H9 (cell line): ENCODE results near the gene PROKR2. TPM values are rescaled to one million over a fixed set of nuclear protein-coding genes. Genes with fewer than 3 reads are reported as not detected.

ENCODE experiments used
- DNase-seq: peaks from one replicate; pipeline ENCODE4 v3.0.0-alpha.2; 2017
- H2AFZ ChIP-seq: one replicate; pipeline ENCODE4 v1.6.1; 2013; ENCODE audit warnings: mild to moderate bottlenecking, low read length, control low read depth, moderate library complexity
- H2AK5ac ChIP-seq: 2 replicates; pipeline ENCODE4 v1.6.1; 2013; ENCODE audit warnings: low read length, control low read depth, mixed read lengths; ENCODE audit not compliant: insufficient read length
- H2BK120ac ChIP-seq: one replicate; pipeline ENCODE4 v1.6.1; 2013; ENCODE audit warnings: low read depth, mild to moderate bottlenecking, low read length, control low read depth, inconsistent platforms; ENCODE audit not compliant: poor library complexity, severe bottlenecking
- H2BK12ac ChIP-seq: 2 replicates; pipeline ENCODE4 v1.6.1; 2013; ENCODE audit warnings: low read length, control low read depth, mixed read lengths, low read depth; ENCODE audit not compliant: insufficient read length
- H2BK15ac ChIP-seq: 2 replicates; pipeline ENCODE4 v1.6.1; 2013; ENCODE audit warnings: low read depth, low read length, control low read depth
- H2BK20ac ChIP-seq: one replicate; pipeline ENCODE4 v1.6.1; 2013; ENCODE audit warnings: low read depth, mild to moderate bottlenecking, low read length, control low read depth, inconsistent platforms; ENCODE audit not compliant: poor library complexity, severe bottlenecking
- H2BK5ac ChIP-seq: 2 replicates; pipeline ENCODE4 v1.6.1; 2013; ENCODE audit warnings: low read length, control low read depth, mixed read lengths; ENCODE audit not compliant: insufficient read length
- H3K14ac ChIP-seq: 2 replicates; pipeline ENCODE4 v1.6.1; 2013; ENCODE audit warnings: low read length, control low read depth; ENCODE audit not compliant: insufficient read depth
- H3K18ac ChIP-seq: 2 replicates; pipeline ENCODE4 v1.6.1; 2013; ENCODE audit warnings: low read depth, mild to moderate bottlenecking, mixed read lengths, low read length, control low read depth; ENCODE audit not compliant: insufficient read length
- H3K23ac ChIP-seq: 2 replicates; pipeline ENCODE4 v1.6.1; 2013; ENCODE audit warnings: low read length, control low read depth, mixed read lengths, low read depth; ENCODE audit not compliant: insufficient read length
- H3K23me2 ChIP-seq: 2 replicates; pipeline ENCODE4 v1.6.1; 2013; ENCODE audit warnings: low read depth, mild to moderate bottlenecking, mixed read lengths, low read length, control low read depth; ENCODE audit not compliant: insufficient read length, poor library complexity, severe bottlenecking
- H3K27ac ChIP-seq: 2 replicates; pipeline ENCODE4 v1.5.1; 2013; ENCODE audit warnings: low read length, control low read depth, mixed read lengths, low read depth; ENCODE audit not compliant: insufficient read length
- H3K27me3 ChIP-seq: 2 replicates; pipeline ENCODE4 v1.6.1; 2013; ENCODE audit warnings: low read length, control low read depth, inconsistent platforms; ENCODE audit not compliant: insufficient read depth
- H3K4ac ChIP-seq: 2 replicates; pipeline ENCODE4 v1.6.1; 2013; ENCODE audit warnings: low read depth, mild to moderate bottlenecking, control low read depth, inconsistent platforms, low read length, moderate library complexity
- H3K4me1 ChIP-seq: 2 replicates; pipeline ENCODE4 v1.6.1; 2013; ENCODE audit warnings: low read length, control low read depth, inconsistent platforms; ENCODE audit not compliant: insufficient read depth
- H3K4me2 ChIP-seq: 2 replicates; pipeline ENCODE4 v1.6.1; 2013; ENCODE audit warnings: low read length, control low read depth, mixed read lengths; ENCODE audit not compliant: insufficient read length, insufficient read depth
- H3K56ac ChIP-seq: 2 replicates; pipeline ENCODE4 v1.6.1; 2013; ENCODE audit warnings: low read depth, mild to moderate bottlenecking, mixed read lengths, low read length, control low read depth; ENCODE audit not compliant: insufficient read length
- H3K79me1 ChIP-seq: 2 replicates; pipeline ENCODE4 v1.6.1; 2013; ENCODE audit warnings: low read depth, mild to moderate bottlenecking, moderate library complexity, low read length, control low read depth, inconsistent platforms; ENCODE audit not compliant: insufficient read depth, poor library complexity, severe bottlenecking
- H3K79me2 ChIP-seq: 2 replicates; pipeline ENCODE4 v1.6.1; 2013; ENCODE audit warnings: low read length, control low read depth, inconsistent platforms; ENCODE audit not compliant: insufficient read depth
- H3K9ac ChIP-seq: 2 replicates; pipeline ENCODE4 v1.6.1; 2013; ENCODE audit warnings: low read length, control low read depth, mixed read lengths; ENCODE audit not compliant: insufficient read length; ENCODE audit errors: extremely low read depth
- H3K9me3 ChIP-seq: one replicate; pipeline ENCODE4 v1.6.1; 2013; ENCODE audit warnings: low read depth, low read length, inconsistent platforms; ENCODE audit not compliant: control insufficient read depth
- H3T11ph ChIP-seq: one replicate; pipeline ENCODE4 v1.6.1; 2013; ENCODE audit warnings: mild to moderate bottlenecking, low read length, control low read depth, inconsistent platforms
- H4K20me1 ChIP-seq: one replicate; pipeline ENCODE4 v1.6.1; 2013; ENCODE audit not compliant: control insufficient read depth, insufficient read length, insufficient read depth
- H4K5ac ChIP-seq: 2 replicates; pipeline ENCODE4 v1.6.1; 2013; ENCODE audit warnings: low read depth, mild to moderate bottlenecking, mixed read lengths, low read length, control low read depth; ENCODE audit not compliant: insufficient read length
- H4K8ac ChIP-seq: replicated peaks from 2 replicates; pipeline ENCODE4 v1.6.1; 2013; ENCODE audit warnings: low read length, control low read depth, mixed read lengths, low read depth; ENCODE audit not compliant: insufficient read length
- H4K91ac ChIP-seq: 2 replicates; pipeline ENCODE4 v1.6.1; 2013; ENCODE audit warnings: low read depth, mild to moderate bottlenecking, moderate library complexity, mixed read lengths, low read length, control low read depth; ENCODE audit not compliant: insufficient read length
- H3K27ac Mint-ChIP-seq, 3 experiments: 2 replicates in 2 of 3; 3 replicates in 1 of 3; pipeline ENCODE4 v1.8.0; 2020 to 2021; ENCODE audit warnings: mixed read lengths in 3 of 3, mild to moderate bottlenecking in 1 of 3, moderate library complexity in 1 of 3
- H3K27me3 Mint-ChIP-seq: 2 replicates; pipeline ENCODE4 v1.8.0; 2021; ENCODE audit warnings: low read depth, mild to moderate bottlenecking, moderate library complexity, mixed read lengths
- H3K36me3 Mint-ChIP-seq, 3 experiments: 2 replicates in 2 of 3; 3 replicates in 1 of 3; pipeline ENCODE4 v1.8.0; 2020 to 2021; ENCODE audit warnings: low read depth in 3 of 3, mixed read lengths in 3 of 3; ENCODE audit not compliant: insufficient read depth in 1 of 3
- H3K4me1 Mint-ChIP-seq, 2 experiments: 2 replicates each; pipeline ENCODE4 v1.8.0; 2020; ENCODE audit warnings: mixed read lengths in 2 of 2
- H3K4me3 Mint-ChIP-seq, 2 experiments: 2 replicates in 1 of 2; 3 replicates in 1 of 2; pipeline ENCODE4 v1.8.0; 2020 to 2021; ENCODE audit warnings: mild to moderate bottlenecking in 2 of 2, mixed read lengths in 2 of 2, moderate library complexity in 1 of 2
- H3K9me3 Mint-ChIP-seq, 2 experiments: 2 replicates in 1 of 2; 3 replicates in 1 of 2; pipeline ENCODE4 v1.8.0; 2020; ENCODE audit warnings: mild to moderate bottlenecking in 2 of 2, mixed read lengths in 2 of 2, moderate library complexity in 1 of 2
- CTCF ChIP-seq: fragments of 200-600 bp; sonication (generic); conservative IDR thresholded peaks from 3 replicates; pipeline ENCODE4 v1.8.0; 2021; ENCODE audit warnings: antibody characterized with exemption, mild to moderate bottlenecking
- WGBS: extraction: QIAGEN DNeasy Blood & Tissue Kit; methylation state at CpG from one replicate; pipeline ENCODE4 v1.1.7; 2013; ENCODE audit warnings: missing lambda C conversion rate, low lambda C conversion rate, mixed read lengths; ENCODE audit not compliant: insufficient read length; ENCODE audit errors: extremely low coverage; 5-methylcytosine and 5-hydroxymethylcytosine counted together
- total RNA-seq: library from RNA; stranded (reverse); gene quantifications from 2 replicates; pipeline ENCODE4 v1.2.1, GENCODE V29; 2021

PROKR2 gene
- total RNA-seq, 1 experiment from 2014 or later, result 0.46 TPM

- Histone ChIP-seq H2BK15ac (no peak overlapping the region), H3T11ph (no peak overlapping the region), H3K23me2 (no peaks in the 10 kb centered on the region), H2AK5ac (no peak overlapping the region), H3K14ac (no peak overlapping the region), H2BK12ac (no peak overlapping the region), H3K9me3 (no peaks in the 10 kb centered on the region), H3K18ac (no peak overlapping the region), H3K27ac (no peak overlapping the region), H3K79me1 (no peaks in the 10 kb centered on the region), H4K8ac (no peak overlapping the region), H2BK120ac (no peak overlapping the region), H3K23ac (no peak overlapping the region), H4K20me1 (no peaks in the 10 kb centered on the region), H3K56ac (no peak overlapping the region), H4K91ac (no peak overlapping the region), H3K4ac (no peak overlapping the region), H3K79me2 (no peaks in the 10 kb centered on the region), H3K9ac (no peak overlapping the region), H3K4me1 (peaks cover 9% of the 10 kb centered on the region; the same call in 1 of the 2 replicates), H2BK5ac (no peak overlapping the region), H2AFZ (no peak overlapping the region), H4K5ac (no peak overlapping the region), H3K4me2 (no peak overlapping the region), H3K27me3 (peaks cover 3% of the 10 kb centered on the region; the same call in 1 of the 2 replicates), H2BK20ac (no peak overlapping the region)
- peaks cover 5% of the 10 kb centered on the region; the same call in 1 of the 2 replicates for H3K27me3 Mint-ChIP-seq
- no peaks in the 10 kb centered on the region for H3K36me3 Mint-ChIP-seq
- TF ChIP-seq CTCF, result no peak
- peak overlapping the region in 2 of 3 experiments; percentile 80 to 95; a peak in 5 of 7 replicates for H3K27ac Mint-ChIP-seq
- no CpG with 5 or more reads among the region's 5 CpGs for WGBS
- H3K4me1 Mint-ChIP-seq, result peaks cover 34 to 38% of the 10 kb centered on the region in 2 experiments
- DNase-seq, result peak; percentile 64
- no peaks in the 10 kb centered on the region for H3K9me3 Mint-ChIP-seq
- H3K4me3 Mint-ChIP-seq, result no peak overlapping the region
Measured at GRCh38 chr20:5270603-5271002, 46.2 kb downstream of the PROKR2 start.
